ENCODE results near the gene RNASEH2B.

Gene RNASEH2B

DNA sequence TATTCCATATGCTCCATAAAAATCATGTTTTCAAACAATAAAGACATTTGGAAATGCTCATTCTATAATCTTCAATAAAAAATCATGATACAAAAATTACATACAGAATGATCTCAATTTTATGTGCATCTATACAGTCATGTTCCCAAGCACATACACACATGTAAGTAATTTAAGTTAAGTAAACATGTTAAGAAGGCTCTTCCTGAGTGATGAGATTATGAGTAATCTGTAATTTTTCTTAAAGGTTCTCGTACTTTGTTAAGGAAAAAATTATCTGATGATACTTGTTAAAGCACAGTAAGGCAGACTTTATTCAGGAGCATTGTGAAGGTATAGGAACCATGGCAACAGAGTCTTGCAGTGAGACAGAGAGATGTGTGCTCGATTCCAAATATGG is 36.1 kb upstream of the RNASEH2B start:
- H3K4me3 ChIP-seq (ENCODE audit: low read depth, low read length): no peak overlapping the region
- no peak for TF ChIP-seq POLR2A (IDR thresholded peaks at IDR 0.05; ENCODE audit: extremely low read depth, insufficient read length)
- TF ChIP-seq, protein P1, sequence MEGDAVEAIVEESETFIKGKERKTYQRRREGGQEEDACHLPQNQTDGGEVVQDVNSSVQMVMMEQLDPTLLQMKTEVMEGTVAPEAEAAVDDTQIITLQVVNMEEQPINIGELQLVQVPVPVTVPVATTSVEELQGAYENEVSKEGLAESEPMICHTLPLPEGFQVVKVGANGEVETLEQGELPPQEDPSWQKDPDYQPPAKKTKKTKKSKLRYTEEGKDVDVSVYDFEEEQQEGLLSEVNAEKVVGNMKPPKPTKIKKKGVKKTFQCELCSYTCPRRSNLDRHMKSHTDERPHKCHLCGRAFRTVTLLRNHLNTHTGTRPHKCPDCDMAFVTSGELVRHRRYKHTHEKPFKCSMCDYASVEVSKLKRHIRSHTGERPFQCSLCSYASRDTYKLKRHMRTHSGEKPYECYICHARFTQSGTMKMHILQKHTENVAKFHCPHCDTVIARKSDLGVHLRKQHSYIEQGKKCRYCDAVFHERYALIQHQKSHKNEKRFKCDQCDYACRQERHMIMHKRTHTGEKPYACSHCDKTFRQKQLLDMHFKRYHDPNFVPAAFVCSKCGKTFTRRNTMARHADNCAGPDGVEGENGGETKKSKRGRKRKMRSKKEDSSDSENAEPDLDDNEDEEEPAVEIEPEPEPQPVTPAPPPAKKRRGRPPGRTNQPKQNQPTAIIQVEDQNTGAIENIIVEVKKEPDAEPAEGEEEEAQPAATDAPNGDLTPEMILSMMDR (IDR thresholded peaks at IDR 0.05; ENCODE audit: low read depth, low read length): no peak
- no peak for TF ChIP-seq MAX (IDR thresholded peaks at IDR 0.05; ENCODE audit: low read depth, low read length)
- TF ChIP-seq MYC (IDR thresholded peaks at IDR 0.05; ENCODE audit: low read depth, low read length): no peak
- no peak for DNase-seq (ENCODE audit: low read depth)

GRCh38 chr13:50873991-50874390 is 35.6 kb upstream of the RNASEH2B start:
- DNase-seq (ENCODE audit: low read depth): no peak
- no peak overlapping the region for H3K4me3 ChIP-seq (ENCODE audit: low read depth, low read length)
- TF ChIP-seq MYC (IDR thresholded peaks at IDR 0.05; ENCODE audit: low read depth, low read length) (no peak), MAX (IDR thresholded peaks at IDR 0.05; ENCODE audit: low read depth, low read length) (no peak), POLR2A (IDR thresholded peaks at IDR 0.05; ENCODE audit: extremely low read depth, insufficient read length) (no peak)
- TF ChIP-seq, protein P1 (IDR thresholded peaks at IDR 0.05; ENCODE audit: low read depth, low read length): no peak

GRCh38 chr13:50882816-50883435 is 26.7 kb upstream of the RNASEH2B start:
- TF ChIP-seq, protein P1 (IDR thresholded peaks at IDR 0.05; ENCODE audit: low read depth, low read length): no peak
- DNase-seq (ENCODE audit: low read depth): peak; percentile 59
- no peak overlapping the region for H3K4me3 ChIP-seq (ENCODE audit: low read depth, low read length)

DNA sequence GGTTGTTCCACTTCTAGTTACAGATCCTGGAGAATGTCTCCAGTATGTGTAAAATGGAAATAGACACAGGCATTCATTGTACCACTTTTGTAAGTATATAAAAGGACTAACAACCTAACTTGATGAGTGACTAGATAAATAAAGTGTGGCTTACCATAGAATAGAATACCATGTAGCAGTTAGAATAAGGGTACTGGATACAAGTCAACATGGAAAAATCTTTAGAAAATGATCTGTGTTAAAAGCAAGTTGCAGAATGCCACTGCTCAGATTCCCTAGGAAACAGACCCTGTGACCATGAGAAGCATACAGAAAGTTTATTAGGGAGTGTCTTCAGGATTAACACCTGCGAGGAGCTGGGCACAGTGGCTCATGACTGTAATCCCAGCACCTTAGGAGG is 25.9 kb upstream of the RNASEH2B start:
- H3K4me3 ChIP-seq (ENCODE audit: low read depth, low read length): no peak overlapping the region
- TF ChIP-seq POLR2A (IDR thresholded peaks at IDR 0.05; ENCODE audit: extremely low read depth, insufficient read length) (no peak), MAX (IDR thresholded peaks at IDR 0.05; ENCODE audit: low read depth, low read length) (no peak)
- DNase-seq (ENCODE audit: low read depth): no peak

DNA sequence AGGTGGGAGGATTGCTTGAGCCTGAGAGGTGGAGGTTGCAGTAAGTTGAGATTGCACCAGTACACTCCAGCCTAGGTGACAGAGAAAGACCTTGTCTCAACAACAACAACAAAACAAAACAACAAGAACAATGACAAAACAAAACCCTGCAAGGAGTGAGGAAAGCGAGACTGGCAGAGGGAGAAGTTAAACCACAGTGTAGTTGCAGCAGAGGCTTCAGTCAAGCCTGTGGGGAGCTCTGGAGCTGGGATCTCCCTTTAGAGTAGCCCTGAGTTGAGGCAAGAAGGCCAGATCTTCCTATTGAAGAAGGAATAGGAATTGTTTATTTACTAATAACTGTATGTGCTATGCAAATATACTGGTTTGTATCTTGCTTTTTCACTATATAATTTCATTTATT is 25.3 kb upstream of the RNASEH2B start:
- TF ChIP-seq MAX (IDR thresholded peaks at IDR 0.05; ENCODE audit: low read depth, low read length): no peak
- TF ChIP-seq, protein P1 (IDR thresholded peaks at IDR 0.05; ENCODE audit: low read depth, low read length): no peak
- no peak for TF ChIP-seq POLR2A (IDR thresholded peaks at IDR 0.05; ENCODE audit: extremely low read depth, insufficient read length)
- no peak for TF ChIP-seq MYC (IDR thresholded peaks at IDR 0.05; ENCODE audit: low read depth, low read length)
- no peak for DNase-seq (ENCODE audit: low read depth)
- H3K4me3 ChIP-seq (ENCODE audit: low read depth, low read length): no peak overlapping the region

GRCh38 chr13:50887151-50887550 is 22.4 kb upstream of the RNASEH2B start:
- H3K4me3 ChIP-seq (ENCODE audit: low read depth, low read length): no peak overlapping the region
- no peak for DNase-seq (ENCODE audit: low read depth)
- TF ChIP-seq, protein P1 (IDR thresholded peaks at IDR 0.05; ENCODE audit: low read depth, low read length): no peak
- no peak for TF ChIP-seq MAX (IDR thresholded peaks at IDR 0.05; ENCODE audit: low read depth, low read length)
- TF ChIP-seq POLR2A (IDR thresholded peaks at IDR 0.05; ENCODE audit: extremely low read depth, insufficient read length): no peak
- TF ChIP-seq MYC (IDR thresholded peaks at IDR 0.05; ENCODE audit: low read depth, low read length): no peak

All from NB4 (cell line).